ENCODE data around the gene CTRL.

DNA sequence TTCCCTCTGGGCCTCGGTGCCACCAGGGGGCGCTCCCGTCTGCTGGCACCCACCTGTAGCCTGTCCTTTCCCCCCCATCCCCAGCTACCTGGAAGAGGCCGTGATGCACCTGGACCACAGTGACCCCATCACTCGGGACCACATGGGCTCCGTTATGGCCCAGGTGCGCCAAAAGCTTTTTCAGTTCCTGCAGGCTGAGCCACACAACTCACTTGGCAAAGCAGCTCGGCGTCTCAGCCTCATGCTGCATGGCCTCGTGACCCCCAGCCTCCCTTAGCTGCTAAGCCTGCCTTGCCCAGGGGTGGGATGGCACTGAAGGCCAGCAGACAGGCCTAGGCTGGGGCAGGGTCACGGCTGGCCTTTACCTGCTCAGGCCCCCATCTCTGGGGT, 47.8 kb downstream of the CTRL start:
- TF ChIP-seq, protein P1, sequence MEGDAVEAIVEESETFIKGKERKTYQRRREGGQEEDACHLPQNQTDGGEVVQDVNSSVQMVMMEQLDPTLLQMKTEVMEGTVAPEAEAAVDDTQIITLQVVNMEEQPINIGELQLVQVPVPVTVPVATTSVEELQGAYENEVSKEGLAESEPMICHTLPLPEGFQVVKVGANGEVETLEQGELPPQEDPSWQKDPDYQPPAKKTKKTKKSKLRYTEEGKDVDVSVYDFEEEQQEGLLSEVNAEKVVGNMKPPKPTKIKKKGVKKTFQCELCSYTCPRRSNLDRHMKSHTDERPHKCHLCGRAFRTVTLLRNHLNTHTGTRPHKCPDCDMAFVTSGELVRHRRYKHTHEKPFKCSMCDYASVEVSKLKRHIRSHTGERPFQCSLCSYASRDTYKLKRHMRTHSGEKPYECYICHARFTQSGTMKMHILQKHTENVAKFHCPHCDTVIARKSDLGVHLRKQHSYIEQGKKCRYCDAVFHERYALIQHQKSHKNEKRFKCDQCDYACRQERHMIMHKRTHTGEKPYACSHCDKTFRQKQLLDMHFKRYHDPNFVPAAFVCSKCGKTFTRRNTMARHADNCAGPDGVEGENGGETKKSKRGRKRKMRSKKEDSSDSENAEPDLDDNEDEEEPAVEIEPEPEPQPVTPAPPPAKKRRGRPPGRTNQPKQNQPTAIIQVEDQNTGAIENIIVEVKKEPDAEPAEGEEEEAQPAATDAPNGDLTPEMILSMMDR (IDR thresholded peaks at IDR 0.05), result peak; percentile 70 to 76 (median 74)
- no peak for TF ChIP-seq EP300 (IDR thresholded peaks at IDR 0.05)
- no peak for TF ChIP-seq POLR2A (IDR thresholded peaks at IDR 0.05)

All from ovary (tissue), 3 donors.